GM19397 (cell line): ENCODE results near the gene TRIOBP.

Experiments used
- ATAC-seq: cut with Tn5 transposase; IDR thresholded peaks from one replicate; pipeline ENCODE4 v1.9.1; 2021; ENCODE audit warnings: mild to moderate bottlenecking, moderate library complexity; ENCODE audit not compliant: unreplicated experiment

TRIOBP gene

GRCh38 chr22:37726241-37726887 lies 29.5 kb downstream of the TRIOBP start:
- ATAC-seq, result no peak

GRCh38 chr22:37728620-37729019 lies 31.8 kb downstream of the TRIOBP start:
- ATAC-seq, result no peak

GRCh38 chr22:37731804-37732471 lies 35.1 kb downstream of the TRIOBP start:
- ATAC-seq, result no peak

- no peak for ATAC-seq
Measured at GRCh38 chr22:37732699-37733607, 36.1 kb downstream of the TRIOBP start.

- no peak for ATAC-seq
Measured at GRCh38 chr22:37733625-37734401, 37.0 kb downstream of the TRIOBP start.

- no peak for ATAC-seq
Measured at GRCh38 chr22:37734402-37734700, 37.5 kb downstream of the TRIOBP start.

- no peak for ATAC-seq
Measured at GRCh38 chr22:37734964-37735451, 38.2 kb downstream of the TRIOBP start.

- ATAC-seq, result no peak
Measured at GRCh38 chr22:37739035-37739434, 42.2 kb downstream of the TRIOBP start.

GRCh38 chr22:37739611-37740049 lies 42.8 kb downstream of the TRIOBP start:
- no peak for ATAC-seq

- no peak for ATAC-seq
Measured at GRCh38 chr22:37740455-37741311, 43.8 kb downstream of the TRIOBP start.

GRCh38 chr22:37741312-37741795 lies 44.5 kb downstream of the TRIOBP start:
- no peak for ATAC-seq

GRCh38 chr22:37742376-37743171 lies 45.7 kb downstream of the TRIOBP start:
- ATAC-seq, result no peak

GRCh38 chr22:37744589-37744988 lies 47.7 kb downstream of the TRIOBP start:
- ATAC-seq, result no peak

GRCh38 chr22:37745548-37746365 lies 48.9 kb downstream of the TRIOBP start:
- peak; percentile 67 for ATAC-seq

- ATAC-seq, result no peak
Measured at GRCh38 chr22:37746366-37747079, 49.7 kb downstream of the TRIOBP start.

- ATAC-seq, result no peak
Measured at GRCh38 chr22:37747080-37747714, 50.3 kb downstream of the TRIOBP start.

- ATAC-seq, result no peak
Measured at GRCh38 chr22:37747715-37748100, 50.9 kb downstream of the TRIOBP start.
